ENCODE data around the gene DCANP1. TPM values are rescaled to one million over a fixed set of nuclear protein-coding genes. Genes with fewer than 3 reads are reported as not detected.

Gene DCANP1, protein sequence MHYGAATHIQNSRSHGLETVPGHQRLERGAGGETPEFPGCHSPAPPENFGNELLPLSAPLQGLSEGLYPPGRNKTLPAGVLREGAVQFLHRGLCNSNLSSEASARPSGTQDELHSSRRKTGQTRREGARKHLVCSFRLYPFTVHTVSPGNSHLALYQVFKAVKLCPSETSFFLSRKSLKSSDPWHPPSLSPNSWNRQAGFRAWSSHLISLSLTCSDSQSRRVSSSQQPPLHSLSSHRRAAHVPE
- not detected in 2 replicates for total RNA-seq

DNA sequence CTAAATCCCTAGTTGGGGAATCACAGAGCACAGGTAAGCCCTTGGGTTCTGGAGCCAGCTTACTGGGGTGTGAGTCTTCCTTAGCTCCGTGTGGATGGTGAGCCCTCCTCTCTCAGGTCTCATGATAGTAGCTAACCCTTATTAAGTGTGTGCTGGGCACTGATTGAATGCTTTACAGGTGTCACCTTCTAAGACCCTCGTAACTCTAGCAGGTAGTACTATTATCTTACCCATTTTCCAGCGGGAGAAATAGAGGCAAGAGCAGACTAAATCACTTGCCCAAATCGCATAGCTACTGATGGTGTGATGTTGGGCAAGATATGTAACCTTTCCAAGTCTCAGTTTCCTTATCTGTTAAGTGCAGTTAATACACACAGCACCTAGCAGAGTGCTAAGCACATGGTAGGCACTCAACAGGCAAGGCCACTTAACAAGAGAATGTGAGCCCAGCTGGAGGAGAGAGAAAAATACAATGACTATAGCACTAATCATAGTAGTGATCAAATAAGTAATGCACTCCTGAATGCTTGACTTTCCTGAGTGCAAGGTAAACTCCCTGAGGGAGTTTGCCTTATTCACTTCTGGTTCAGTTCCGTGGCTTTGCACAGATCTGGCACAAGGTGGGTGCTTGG is at the start of gene DCANP1:
DCANP1 (minus strand) TSS at position 51 of the 632 bp plus-strand sequence. CDS start 240 bp downstream, outside the sequence.

DNA sequence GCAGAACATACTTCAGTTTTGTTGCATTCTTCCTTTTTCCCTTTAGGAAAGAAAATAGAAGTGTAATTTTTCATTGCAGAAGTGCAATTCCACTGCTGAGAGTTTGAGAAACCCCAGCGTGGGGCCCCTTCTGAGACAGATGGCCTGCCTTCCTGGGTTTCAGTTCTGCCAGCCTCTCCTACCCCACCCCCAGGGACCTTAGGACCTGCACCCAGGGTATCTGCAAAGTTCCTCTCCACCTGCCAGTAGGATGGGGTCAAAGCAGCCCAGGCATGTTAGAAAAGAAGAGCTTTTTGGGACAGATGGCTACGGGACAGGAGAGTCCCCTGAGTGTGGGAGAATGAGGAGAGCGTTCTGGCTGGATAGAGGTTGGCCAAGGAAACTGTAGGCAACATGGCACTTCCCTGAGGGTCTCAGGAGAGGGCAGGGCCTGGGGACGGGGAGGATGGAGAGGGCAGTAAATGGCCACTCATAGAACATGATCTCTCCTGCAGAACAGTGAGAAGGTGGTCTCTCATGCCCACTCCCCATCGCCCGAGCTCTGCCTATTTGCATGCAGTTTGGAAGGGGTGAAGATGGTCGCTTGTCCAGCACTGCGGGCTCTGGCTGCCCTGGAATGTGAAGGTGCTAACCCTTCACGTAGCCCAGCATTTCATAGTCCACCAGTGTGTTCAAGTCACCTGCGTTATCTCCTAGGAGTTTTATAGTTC is 5.3 kb upstream of the DCANP1 start, which contains the start of gene TIFAB:
TIFAB (minus strand) TSS at position 31 of the 710 bp plus-strand sequence. CDS start 2,412 bp downstream, outside the sequence.

DNA sequence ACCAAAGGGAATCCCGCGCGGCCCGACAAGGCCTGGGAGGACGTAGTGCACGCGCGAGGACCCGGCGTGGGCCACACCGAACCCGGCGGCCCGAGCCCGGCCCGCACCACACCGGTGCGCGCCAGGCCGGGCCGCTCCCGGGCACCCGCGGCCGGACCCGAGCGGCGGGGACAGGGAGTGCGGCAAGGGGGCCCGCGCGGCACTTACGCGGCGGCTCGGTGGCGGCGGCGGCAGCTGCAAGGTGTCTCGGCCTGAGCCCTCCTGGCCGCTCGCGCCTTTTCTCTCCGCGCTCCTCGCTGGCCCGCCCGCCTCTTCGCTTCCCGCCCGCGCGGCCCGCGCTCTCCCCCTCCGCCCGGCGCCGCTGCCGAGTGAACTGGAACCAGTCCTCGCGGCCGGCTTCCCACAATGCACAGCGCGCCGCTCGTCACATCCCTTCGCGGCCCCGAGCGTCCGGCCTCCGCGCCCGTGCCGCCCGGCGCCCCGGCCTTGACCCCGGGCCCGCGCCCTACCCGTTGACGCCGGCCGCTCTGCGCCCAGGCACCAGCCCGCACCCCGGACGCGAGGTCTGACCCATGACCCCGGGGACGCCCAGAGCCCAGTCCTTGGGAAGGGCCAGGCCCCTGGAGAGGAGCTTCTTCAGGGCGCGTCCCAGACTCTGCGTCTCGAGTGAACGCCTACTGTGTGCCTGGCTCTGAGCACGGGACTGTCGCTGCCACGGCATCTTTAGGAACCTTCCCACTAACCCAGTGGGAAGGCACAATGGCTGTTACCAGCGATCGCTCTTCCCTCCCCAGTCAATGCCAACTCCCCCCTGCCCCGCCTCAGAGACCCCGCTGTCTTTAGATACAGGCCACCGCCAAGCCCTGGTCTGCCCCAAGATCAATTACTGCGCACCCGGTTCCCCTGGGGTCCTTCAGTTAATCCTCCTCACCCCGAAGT is 48.0 kb downstream of the DCANP1 start, which contains the start of gene MACROH2A1:
MACROH2A1 (minus strand) TSS at position 377 of the 939 bp plus-strand sequence. CDS start 10,138 bp downstream, outside the sequence.

Other genes with a start within 250 kb of the DCANP1 start
- gene MACROH2A1, start 48.1 kb downstream of the DCANP1 start, total RNA-seq: 96.3 and 127 TPM in 2 replicates
- not detected in 2 replicates for gene TIFAB, start 5.0 kb upstream of the DCANP1 start, total RNA-seq
- gene NEUROG1, start 88.6 kb upstream of the DCANP1 start, total RNA-seq: not detected in 2 replicates
- 0.58 TPM in 1 of 2 replicates, not detected in the other for gene CXCL14, start 131.6 kb upstream of the DCANP1 start, total RNA-seq

All from pericardium fibroblast (primary cell).